Spleen (tissue), 11 donors: ENCODE measurements around the gene PLA2G4A. TPM values are rescaled to one million over a fixed set of nuclear protein-coding genes. Genes with fewer than 3 reads are reported as not detected.

ENCODE experiments used
- DNase-seq: peaks from one replicate; pipeline ENCODE4 v3.0.0-alpha.2; 2020
- H3K27ac ChIP-seq, 8 donors: fragments of 200-600 bp; sonication (generic) in 7 of 8; 1 replicate in 4 of 8; 2 replicates in 4 of 8; pipeline versions ENCODE4 v1.5.0 to v1.8.0; 2016 to 2021; ENCODE audit warnings: inconsistent platforms in 4 of 8, mild to moderate bottlenecking in 4 of 8, moderate library complexity in 1 of 8
- H3K27me3 ChIP-seq, 7 donors: fragments of 200-600 bp; sonication (generic) in 6 of 7; replicated peaks in 1 of 7; 1 replicate in 4 of 7; 2 replicates in 3 of 7; pipeline versions ENCODE4 v1.5.0 to v1.8.0; 2016 to 2021; ENCODE audit warnings: inconsistent platforms in 3 of 7, mild to moderate bottlenecking in 1 of 7
- H3K36me3 ChIP-seq, 6 donors: fragments of 200-600 bp; sonication (generic) in 5 of 6; 1 replicate in 4 of 6; 2 replicates in 2 of 6; pipeline versions ENCODE4 v1.5.0 to v1.8.0; 2016 to 2021; ENCODE audit warnings: inconsistent platforms in 2 of 6
- H3K4me1 ChIP-seq, 6 donors: fragments of 200-600 bp; sonication (generic) in 5 of 6; 1 replicate in 3 of 6; 2 replicates in 3 of 6; pipeline versions ENCODE4 v1.5.0 to v1.8.0; 2016 to 2021; ENCODE audit warnings: inconsistent platforms in 3 of 6
- H3K4me3 ChIP-seq, 8 donors: fragments of 200-600 bp; sonication (generic) in 7 of 8; 1 replicate in 4 of 8; 2 replicates in 4 of 8; pipeline versions ENCODE4 v1.5.0 to v1.8.0; 2016 to 2021; ENCODE audit warnings: inconsistent platforms in 4 of 8, mild to moderate bottlenecking in 4 of 8, moderate library complexity in 2 of 8
- H3K9me3 ChIP-seq, 8 donors: fragments of 200-600 bp; sonication (generic) in 7 of 8; 1 replicate in 4 of 8; 2 replicates in 4 of 8; pipeline versions ENCODE4 v1.5.0 to v1.8.0; 2016 to 2021; ENCODE audit warnings: inconsistent platforms in 4 of 8
- POLR2A ChIP-seq, 3 donors: fragments of 450-650 bp; IDR thresholded peaks; one replicate each; pipeline ENCODE4 v1.5.1; 2017; ENCODE audit warnings: antibody characterized with exemption in 3 of 3, mild to moderate bottlenecking in 1 of 3
- POLR2AphosphoS5 ChIP-seq, 3 donors: sonication (generic); formaldehyde crosslinking; IDR thresholded peaks; one replicate each; pipeline ENCODE4 v1.5.1; 2017; ENCODE audit warnings: antibody characterized with exemption in 3 of 3
- WGBS, 5 donors: extraction: QIAGEN DNeasy Blood & Tissue Kit in 3 of 5; methylation state at CpG; one replicate each; pipeline versions ENCODE4 v1.1.5 to v1.1.7; 2013 to 2018; 5-methylcytosine and 5-hydroxymethylcytosine counted together
- intact Hi-C: fragments of 100-400 bp; cut with DNase I; formaldehyde crosslinking; loops from one replicate; pipeline ENCODE4 v1.15.0; 2023; ENCODE audit warnings: low total_unique reads
- polyA plus RNA-seq, 3 donors: library from polyadenylated mRNA; stranded (reverse); fragments of 200-250 nt; gene quantifications; one replicate each; pipeline ENCODE4 v1.2.1, GENCODE V29; 2013
- total RNA-seq, 7 donors: library from RNA; depleted of rRNA in 3 of 7; stranded (reverse); fragments of >200 nt in 3 of 7; fragmentation: NEBNext Ultra II Directional in 4 of 7; extraction: Animal tissue kit (Norgen Biotek cat#: 25700) in 4 of 7; gene quantifications; one replicate each; pipeline versions ENCODE4 v1.1.0 to v1.2.1, GENCODE V29; 2016 to 2021
- TF ChIP-seq, protein P1 (sequence below), 11 experiments: fragments of 200-600 bp in 7 of 11; fragments of 450-650 bp in 4 of 11; sonication (generic) in 4 of 11; IDR thresholded peaks in 8 of 11; conservative IDR thresholded peaks in 3 of 11; 1 replicate in 7 of 11; 2 replicates in 4 of 11; pipeline versions ENCODE4 v1.4.0 to v1.8.0; 2016 to 2021; ENCODE audit warnings: antibody characterized with exemption in 11 of 11, inconsistent platforms in 4 of 11, mild to moderate bottlenecking in 1 of 11
- donor health status: healthy with polysubstance abuse.
- donor health status: DM: no; HTN: no; CAD: no; lungs with moderate emphysema.
- donor health status: DM: no; HTN: no; CAD: no.
- donor health status: Bipolar disorder and iron deficiency.
- donor health status: healthy.
- donor health status: DM: no; HTN: no; CAD: no.
- donor health status: DM: yes; HTN: yes; CAD: no.

PLA2G4A gene
- total and polyA plus RNA-seq, 10 donors = 1.2 to 11.6 (median 7.2) TPM

DNA sequence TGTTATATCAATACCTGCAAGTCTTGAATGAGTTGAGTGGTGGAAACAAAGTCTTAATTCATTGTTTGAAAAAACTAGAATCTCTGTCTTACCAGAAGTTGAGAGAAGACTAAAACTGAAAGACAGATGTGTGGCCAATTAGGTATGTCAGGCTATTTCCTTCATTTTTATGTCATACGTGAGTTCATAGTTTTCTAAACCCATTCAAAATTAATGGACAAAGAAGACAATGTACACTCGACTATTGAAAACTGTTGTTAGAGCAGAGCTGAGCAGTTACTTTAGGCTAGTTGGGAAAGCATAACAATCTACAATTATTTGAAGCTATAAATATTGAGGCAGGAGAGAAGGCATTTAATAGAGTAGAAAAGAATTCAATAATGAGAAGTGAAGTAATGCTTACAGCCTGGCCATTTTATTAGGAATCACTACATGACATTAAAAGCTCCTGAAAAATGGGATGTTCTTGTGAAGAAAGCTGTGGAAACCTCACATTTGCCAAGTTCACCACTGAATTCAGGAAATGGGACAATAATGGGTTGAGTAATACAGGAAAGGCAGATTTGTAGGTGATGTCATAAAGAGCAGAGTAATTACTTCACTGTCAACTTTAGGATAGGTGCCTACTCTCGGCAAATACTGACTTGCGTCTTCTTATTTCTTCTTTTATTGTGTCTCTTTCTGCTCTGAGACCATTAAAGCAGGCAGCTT lies 204.4 kb downstream of the PLA2G4A start:
- Histone ChIP-seq H3K27me3 (peaks cover 0 to 6% (median 0%) of the 10 kb centered on the region in 7 donors), H3K4me1 (no peaks in the 10 kb centered on the region), H3K36me3 (no peaks in the 10 kb centered on the region), H3K4me3 (no peak overlapping the region), H3K9me3 (peaks cover 0 to 31% (median 23%) of the 10 kb centered on the region in 8 donors), H3K27ac (no peak overlapping the region)
- TF ChIP-seq, protein P1, sequence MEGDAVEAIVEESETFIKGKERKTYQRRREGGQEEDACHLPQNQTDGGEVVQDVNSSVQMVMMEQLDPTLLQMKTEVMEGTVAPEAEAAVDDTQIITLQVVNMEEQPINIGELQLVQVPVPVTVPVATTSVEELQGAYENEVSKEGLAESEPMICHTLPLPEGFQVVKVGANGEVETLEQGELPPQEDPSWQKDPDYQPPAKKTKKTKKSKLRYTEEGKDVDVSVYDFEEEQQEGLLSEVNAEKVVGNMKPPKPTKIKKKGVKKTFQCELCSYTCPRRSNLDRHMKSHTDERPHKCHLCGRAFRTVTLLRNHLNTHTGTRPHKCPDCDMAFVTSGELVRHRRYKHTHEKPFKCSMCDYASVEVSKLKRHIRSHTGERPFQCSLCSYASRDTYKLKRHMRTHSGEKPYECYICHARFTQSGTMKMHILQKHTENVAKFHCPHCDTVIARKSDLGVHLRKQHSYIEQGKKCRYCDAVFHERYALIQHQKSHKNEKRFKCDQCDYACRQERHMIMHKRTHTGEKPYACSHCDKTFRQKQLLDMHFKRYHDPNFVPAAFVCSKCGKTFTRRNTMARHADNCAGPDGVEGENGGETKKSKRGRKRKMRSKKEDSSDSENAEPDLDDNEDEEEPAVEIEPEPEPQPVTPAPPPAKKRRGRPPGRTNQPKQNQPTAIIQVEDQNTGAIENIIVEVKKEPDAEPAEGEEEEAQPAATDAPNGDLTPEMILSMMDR (IDR thresholded peaks at IDR 0.05 in 8 of 11, conservative IDR thresholded peaks at IDR 0.05 in 3 of 11) = no peak
- TF ChIP-seq POLR2A (IDR thresholded peaks at IDR 0.05) (no peak), POLR2AphosphoS5 (IDR thresholded peaks at IDR 0.05) (no peak)
- DNase-seq = no peak
- intact Hi-C loops = no loop called here
- 60 to 81% (median 69%) methylated on average over 4 of the region's 4 CpGs for WGBS, 5 donors

DNA sequence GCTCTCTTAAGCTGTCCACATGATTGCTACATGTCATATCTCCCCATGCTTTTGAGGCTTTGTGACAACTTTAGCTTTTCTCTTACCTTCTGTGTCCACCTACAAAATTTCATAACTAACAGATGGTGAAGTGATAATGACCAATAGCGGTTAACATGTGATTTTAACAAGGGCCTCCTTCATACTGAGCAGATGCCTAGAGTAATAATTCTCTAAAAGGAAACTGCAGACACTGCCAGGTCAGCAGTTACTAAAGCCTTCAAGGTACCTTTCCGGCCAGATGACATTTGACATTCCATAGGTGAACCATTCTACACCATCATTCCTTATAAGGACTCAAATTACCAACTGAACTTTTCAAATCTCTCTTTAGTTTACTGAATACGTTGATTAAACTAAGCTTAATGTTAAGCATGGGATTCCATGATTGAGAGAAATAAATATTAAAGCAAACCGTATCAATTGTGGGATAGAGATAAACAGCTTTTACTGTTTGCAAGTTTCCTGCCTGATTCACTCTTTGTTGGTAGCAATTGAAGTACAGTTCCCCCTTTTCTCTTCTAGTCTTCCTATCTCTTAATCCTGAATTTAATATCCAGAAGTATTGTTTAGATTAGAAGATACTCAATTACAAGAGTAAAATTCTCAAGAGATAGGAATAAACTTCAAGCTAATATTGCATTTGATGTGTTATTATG lies 205.1 kb downstream of the PLA2G4A start:
- no peak overlapping the region for H3K4me3 ChIP-seq
- H3K4me1 ChIP-seq = no peaks in the 10 kb centered on the region
- peaks cover 0 to 6% (median 0%) of the 10 kb centered on the region in 7 donors for H3K27me3 ChIP-seq
- no peak overlapping the region for H3K27ac ChIP-seq
- no peaks in the 10 kb centered on the region for H3K36me3 ChIP-seq
- no peak for TF ChIP-seq POLR2AphosphoS5 (IDR thresholded peaks at IDR 0.05)
- DNase-seq = no peak
- intact Hi-C loops = no loop called here
- 46 to 63% (median 56%) methylated on average over 4 of the region's 4 CpGs for WGBS, 5 donors
- H3K9me3 ChIP-seq = peaks cover 0 to 24% (median 16%) of the 10 kb centered on the region in 8 donors

DNA sequence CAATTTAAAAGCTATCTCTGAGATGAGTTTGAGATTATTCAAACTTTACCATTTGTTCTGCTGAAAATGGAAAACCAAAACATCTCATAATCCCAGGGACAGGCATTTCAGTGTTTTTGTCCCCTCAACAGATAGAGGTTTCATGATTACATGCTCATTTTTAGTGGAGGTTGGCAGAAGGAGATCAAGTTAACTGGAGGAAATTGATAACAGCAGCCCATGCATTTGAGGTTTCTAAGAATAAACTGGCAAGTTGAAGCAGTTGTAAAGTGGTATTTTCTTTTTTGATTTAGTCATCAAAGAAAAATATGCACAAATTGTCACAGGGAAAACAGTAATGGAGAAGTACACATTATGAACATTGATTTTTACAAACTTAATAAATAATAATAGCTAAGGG lies 205.8 kb downstream of the PLA2G4A start:
- intact Hi-C loops = no loop called here
- Histone ChIP-seq H3K4me1 (no peaks in the 10 kb centered on the region), H3K9me3 (peaks cover 0 to 17% (median 9%) of the 10 kb centered on the region in 8 donors), H3K36me3 (no peaks in the 10 kb centered on the region), H3K27me3 (peaks cover 0 to 6% (median 0%) of the 10 kb centered on the region in 7 donors), H3K27ac (no peak overlapping the region), H3K4me3 (no peak overlapping the region)
- TF ChIP-seq POLR2A (IDR thresholded peaks at IDR 0.05) (no peak), POLR2AphosphoS5 (IDR thresholded peaks at IDR 0.05) (no peak)
- TF ChIP-seq, protein P1 (IDR thresholded peaks at IDR 0.05 in 8 of 11, conservative IDR thresholded peaks at IDR 0.05 in 3 of 11) = no peak
- DNase-seq = no peak

DNA sequence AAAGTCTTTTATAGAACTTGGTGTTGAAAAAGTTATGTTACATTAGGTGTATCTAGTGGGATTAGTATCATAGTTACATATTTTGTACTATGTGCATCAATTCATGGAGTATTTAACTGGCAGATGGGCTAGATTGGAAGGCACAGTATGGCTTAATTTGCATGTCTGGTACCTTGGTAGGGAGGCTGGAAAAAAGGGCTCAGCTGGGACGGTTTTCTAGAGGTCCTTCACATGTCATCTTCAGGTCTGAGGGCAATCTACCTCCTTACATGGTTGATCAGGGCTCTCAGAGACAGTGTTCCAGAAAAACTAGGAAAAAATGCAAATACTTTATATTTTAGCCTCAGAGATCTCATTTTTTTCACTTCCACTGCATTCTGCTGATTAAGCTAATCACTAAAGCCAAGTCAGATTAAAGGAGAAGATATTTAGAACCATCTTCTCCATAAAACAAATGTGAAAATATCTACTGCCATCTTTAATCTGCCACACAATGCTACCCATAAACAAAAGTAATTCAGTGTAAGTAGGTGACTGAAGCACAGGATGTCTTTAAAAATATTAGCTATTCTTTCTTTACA lies 209.3 kb downstream of the PLA2G4A start:
- 52 to 75% (median 61%) methylated on average over 1 of the region's 1 CpG for WGBS, 5 donors

More for the DNA sequence above, 209.3 kb downstream of the PLA2G4A start:
- intact Hi-C loops = no loop called here
- Histone ChIP-seq H3K4me1 (no peaks in the 10 kb centered on the region), H3K27ac (no peak overlapping the region), H3K36me3 (no peaks in the 10 kb centered on the region), H3K27me3 (peaks cover 0 to 6% (median 0%) of the 10 kb centered on the region in 7 donors), H3K9me3 (peaks cover 0 to 4% (median 0%) of the 10 kb centered on the region in 8 donors), H3K4me3 (no peak overlapping the region)
- DNase-seq = no peak
- TF ChIP-seq POLR2AphosphoS5 (IDR thresholded peaks at IDR 0.05) (no peak), POLR2A (IDR thresholded peaks at IDR 0.05) (no peak)
- TF ChIP-seq, protein P1 (IDR thresholded peaks at IDR 0.05 in 8 of 11, conservative IDR thresholded peaks at IDR 0.05 in 3 of 11) = no peak

Other genes with a start within 250 kb of the PLA2G4A start
- 1 to 10 TPM; 1.3 to 8.3 (median 3.6) TPM for gene PTGS2, start 148.5 kb upstream of the PLA2G4A start, total RNA-seq
- under 1 TPM; 0.20 to 0.42 (median 0.30) TPM for gene PTGS2, start 148.5 kb upstream of the PLA2G4A start, polyA plus RNA-seq